ENCODE measurements around the gene ZNF595. TPM values are rescaled to one million over a fixed set of nuclear protein-coding genes. Genes with fewer than 3 reads are reported as not detected.
A peak's percentile ranks its signal among the peaks of the same experiment; 100 is the strongest.
"Not testable (repeated sequence)": the region's sequence is repeated elsewhere in the genome, so short reads cannot be mapped to it uniquely, and the experiment has no call there.

The ZNF595 gene
- total RNA-seq, 1 experiment from 2014 or later = 36.6 TPM

DNA sequence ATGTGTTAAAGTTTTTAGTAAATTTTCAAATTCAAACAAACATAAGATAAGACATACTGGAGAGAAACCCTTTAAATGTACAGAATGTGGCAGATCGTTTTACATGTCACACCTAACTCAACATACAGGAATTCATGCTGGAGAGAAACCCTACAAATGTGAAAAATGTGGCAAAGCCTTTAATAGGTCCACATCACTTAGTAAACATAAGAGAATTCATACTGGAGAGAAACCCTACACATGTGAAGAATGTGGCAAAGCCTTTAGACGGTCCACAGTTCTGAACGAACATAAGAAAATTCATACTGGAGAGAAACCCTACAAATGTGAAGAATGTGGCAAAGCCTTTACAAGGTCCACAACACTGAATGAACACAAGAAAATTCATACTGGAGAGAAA is 32.8 kb downstream of the ZNF595 start:
- no peak for DNase-seq (ENCODE audit: low read depth)

DNA sequence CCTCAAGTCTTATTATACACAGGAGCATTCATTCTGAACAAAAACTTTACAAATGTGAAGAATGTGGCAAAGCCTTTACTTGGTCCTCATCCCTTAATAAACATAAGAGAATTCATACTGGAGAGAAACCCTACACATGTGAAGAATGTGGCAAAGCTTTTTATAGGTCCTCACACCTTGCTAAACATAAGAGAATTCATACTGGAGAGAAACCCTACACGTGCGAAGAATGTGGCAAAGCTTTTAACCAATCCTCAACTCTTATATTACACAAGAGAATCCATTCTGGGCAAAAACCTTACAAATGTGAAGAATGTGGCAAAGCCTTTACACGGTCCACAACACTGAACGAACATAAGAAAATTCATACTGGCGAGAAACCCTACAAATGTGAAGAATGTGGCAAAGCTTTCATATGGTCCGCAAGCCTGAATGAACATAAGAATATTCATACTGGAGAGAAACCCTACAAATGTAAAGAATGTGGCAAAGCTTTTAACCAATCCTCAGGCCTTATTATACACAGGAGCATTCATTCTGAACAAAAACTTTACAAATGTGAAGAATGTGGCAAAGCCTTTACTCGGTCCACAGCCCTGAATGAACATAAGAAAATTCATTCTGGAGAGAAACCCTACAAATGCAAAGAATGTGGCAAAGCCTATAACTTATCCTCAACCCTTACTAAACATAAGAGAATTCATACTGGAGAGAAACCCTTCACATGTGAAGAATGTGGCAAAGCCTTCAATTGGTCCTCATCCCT is 33.6 kb downstream of the ZNF595 start:
- not testable (repeated sequence) for DNase-seq (ENCODE audit: low read depth)

DNA sequence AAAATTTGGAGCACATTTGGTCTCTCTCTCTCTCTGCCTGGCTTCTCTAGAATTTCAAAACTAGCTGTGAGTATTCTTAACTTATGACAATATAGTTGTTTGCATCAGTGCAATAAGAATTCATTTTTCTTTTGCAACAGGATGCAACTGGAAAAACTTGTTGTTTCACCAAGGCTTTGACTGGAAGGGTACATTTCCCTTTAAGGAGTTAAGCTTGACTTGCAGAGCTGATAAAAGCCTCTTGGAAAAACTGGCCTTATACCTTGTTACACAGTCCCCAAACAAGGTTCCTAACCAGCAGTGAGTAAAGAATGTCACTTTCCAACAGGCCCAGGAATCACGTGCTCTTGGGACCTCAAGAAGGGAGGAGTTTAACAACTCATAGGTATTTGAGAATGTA is 45.3 kb downstream of the ZNF595 start:
- DNase-seq (ENCODE audit: low read depth) = no peak

- no peak for DNase-seq (ENCODE audit: low read depth)
Measured at GRCh38 chr4:99863-100262, 46.7 kb downstream of the ZNF595 start.

DNA sequence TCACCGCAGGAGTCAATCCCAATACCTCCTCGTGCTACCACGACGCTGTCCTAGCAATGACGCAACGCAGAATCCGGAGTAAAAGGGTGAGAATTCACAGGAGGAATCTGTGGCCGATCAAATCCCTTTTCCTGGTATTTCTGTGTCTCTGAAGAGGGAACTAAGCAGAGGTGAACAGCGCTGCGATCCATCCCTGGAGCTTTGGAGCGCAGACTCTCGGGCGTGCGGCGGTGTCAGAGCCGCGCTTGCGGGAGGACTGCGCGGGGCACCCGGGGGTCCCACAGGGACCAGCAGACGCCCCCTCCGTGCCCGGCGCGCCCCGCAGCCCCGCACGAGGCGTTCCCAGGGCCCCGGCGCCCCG is 53.9 kb downstream of the ZNF595 start:
- no peak for DNase-seq (ENCODE audit: low read depth)

- DNase-seq (ENCODE audit: low read depth) = no peak
Measured at GRCh38 chr4:107444-108429, 54.6 kb downstream of the ZNF595 start.

- DNase-seq (ENCODE audit: low read depth) = no peak
Measured at GRCh38 chr4:112771-113170, 59.6 kb downstream of the ZNF595 start.

GRCh38 chr4:113732-114131 is 60.6 kb downstream of the ZNF595 start:
- no peak for DNase-seq (ENCODE audit: low read depth)

DNA sequence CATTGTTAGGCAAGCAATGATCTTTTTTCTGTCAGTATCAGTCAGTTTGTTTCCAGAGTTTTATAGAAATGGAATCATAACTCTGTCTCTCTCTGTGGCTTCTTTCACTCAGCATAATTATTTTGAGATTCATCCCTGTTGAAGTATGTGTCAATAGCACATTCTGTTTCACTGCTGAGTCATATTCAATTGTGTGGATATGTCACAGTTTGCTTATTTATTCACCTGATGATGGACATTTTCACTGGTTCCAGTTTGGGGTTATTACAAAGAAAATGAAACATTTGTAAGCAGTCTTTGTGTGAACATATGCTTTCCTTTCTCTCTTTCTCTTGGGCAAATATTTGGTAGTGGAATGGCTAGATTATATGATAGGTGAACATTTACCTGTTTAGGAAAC is 61.0 kb downstream of the ZNF595 start:
- DNase-seq (ENCODE audit: low read depth) = no peak

GRCh38 chr4:116499-116898 is 63.4 kb downstream of the ZNF595 start:
- DNase-seq (ENCODE audit: low read depth) = no peak

- DNase-seq (ENCODE audit: low read depth) = no peak
Measured at GRCh38 chr4:120616-121015, 67.5 kb downstream of the ZNF595 start.

DNA sequence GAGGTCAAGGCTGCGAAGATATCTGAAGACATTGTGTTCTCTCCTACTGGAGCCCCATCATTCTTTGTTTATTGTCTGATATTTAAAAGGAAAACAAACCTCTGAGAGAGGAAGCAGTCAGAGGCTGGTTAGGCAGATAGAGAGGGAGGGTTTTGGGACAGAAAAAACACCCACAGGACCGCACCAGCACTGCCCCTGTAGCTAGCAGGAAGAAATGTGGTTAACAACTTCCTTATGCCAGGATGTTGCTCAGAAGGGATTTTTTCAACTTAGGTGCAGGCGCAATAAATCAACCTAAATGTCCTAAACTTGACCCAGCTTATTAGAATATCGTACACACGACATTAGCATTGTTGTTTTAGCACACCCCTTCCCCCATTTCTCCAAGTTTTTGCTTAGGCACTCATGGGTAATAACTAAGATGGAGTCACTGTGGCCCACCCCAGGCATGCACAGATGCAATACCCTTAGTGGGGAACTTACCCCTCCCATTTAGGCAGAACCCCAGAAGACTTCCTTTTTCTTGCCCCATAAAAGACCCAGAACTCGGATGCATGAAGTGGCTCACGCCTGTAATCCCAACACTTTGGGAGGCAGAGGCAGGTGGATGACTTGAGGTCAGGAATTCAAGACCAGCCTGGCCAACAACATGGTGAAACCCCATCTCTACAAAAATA is 68.4 kb downstream of the ZNF595 start:
- no peak for DNase-seq (ENCODE audit: low read depth)

DNA sequence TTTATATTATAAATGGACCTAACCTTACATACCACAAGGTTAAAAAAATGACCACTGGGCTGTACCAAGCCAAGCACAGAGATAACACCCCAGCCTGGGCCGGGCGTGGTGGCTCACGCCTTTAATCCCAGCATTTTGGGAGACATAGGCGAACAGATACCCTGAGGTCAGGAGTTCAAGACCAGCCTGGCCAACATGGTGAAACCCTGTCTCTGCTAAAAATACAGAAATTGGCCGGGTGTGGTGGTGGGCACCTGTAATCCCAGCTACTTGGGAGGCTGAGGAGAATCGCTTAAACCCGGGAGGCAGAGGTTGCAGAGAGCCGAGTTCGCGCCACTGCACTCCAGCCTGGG is 70.8 kb downstream of the ZNF595 start:
- not testable (repeated sequence) for DNase-seq (ENCODE audit: low read depth)

GRCh38 chr4:124275-125081 is 71.4 kb downstream of the ZNF595 start, which contains the start of gene ZNF718:
Gene ZNF718, plus strand, starts transcription at chr4:124501. Its CDS starts 170 bp downstream, at chr4:124671.
- peak; percentile 93 for DNase-seq (ENCODE audit: low read depth)

DNA sequence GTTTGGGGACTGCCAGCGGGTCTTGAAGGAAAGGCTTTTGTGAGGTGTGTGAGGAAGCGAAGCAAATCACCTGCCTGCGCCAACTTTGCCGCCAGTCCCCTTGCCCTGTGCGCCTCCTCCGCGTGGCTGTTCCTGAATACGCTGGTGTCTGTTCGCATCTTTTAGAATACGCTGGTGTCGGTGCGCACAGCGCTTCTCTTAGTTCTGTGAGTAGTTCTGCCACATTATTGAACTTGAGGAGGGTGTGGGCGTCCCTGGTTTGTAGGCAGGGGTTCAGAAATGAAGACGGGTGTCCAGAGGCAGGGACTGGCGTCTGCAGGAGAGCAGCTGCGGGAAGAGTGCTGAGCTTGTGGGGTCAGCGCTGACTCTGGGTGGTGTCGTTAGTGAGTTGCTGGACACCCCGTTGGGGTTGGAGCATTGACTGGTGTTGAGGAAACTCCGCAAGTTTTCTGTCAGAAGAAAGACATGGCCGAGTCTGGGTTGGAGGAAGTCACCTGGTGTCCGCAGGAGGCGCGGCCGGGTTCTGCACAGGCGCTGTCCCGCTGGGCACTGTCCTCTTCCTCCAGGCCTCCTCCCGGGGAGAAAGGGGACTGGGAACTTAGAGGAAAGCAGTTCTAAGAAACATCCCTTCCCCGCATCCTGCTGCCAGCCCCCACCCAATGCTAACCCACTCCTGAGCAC is 72.1 kb downstream of the ZNF595 start:
- peak; percentile 6 for DNase-seq (ENCODE audit: low read depth)

DNA sequence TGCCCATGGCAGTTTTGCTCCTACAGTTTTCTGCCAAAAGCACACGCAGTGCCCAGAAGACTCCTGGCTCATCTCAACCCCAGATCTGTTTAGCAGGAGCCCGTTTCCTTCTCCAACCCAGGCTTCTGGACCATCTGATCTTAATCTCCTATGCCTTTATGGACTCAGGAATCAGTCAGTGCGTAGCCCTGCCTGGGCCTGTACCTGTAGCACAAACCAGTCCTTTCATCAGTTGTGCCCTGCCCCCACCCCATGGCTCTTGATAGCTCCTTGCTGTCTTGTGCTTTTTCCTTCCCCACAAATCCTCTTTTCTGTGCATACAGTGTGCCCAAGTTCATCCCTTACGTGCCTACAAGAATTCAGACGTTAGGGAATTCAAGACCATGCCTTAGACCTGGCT is 72.7 kb downstream of the ZNF595 start:
- no peak for DNase-seq (ENCODE audit: low read depth)

DNA sequence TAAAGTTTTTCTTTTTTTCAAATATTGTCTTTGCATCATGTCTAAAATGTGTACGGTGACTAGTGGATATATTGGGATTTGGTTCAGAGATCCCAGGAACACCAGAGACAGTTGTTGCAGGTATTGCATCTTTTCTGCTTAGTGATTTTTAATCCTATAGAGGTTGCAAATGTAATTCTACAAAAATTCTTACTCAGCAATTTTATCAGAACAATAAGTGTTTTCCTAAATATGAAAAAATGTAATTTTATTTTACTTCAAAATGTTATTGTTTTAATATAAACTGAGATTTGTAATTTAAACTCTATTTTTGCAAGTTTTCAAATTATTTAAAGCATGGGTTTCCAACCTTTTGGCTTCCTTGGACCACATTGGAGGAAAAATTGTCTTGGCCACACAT is 79.4 kb downstream of the ZNF595 start:
- DNase-seq (ENCODE audit: low read depth) = no peak
